Activated CD4-positive, CD25-positive, alpha-beta regulatory T cell treated with anti-CD3 and anti-CD28 coated beads, Interleukin-2, amount 50 U/mL, for 16 hours (primary cell): ENCODE data around the gene PRG3.
"Not testable (repeated sequence)": the region's sequence is repeated elsewhere in the genome, so short reads cannot be mapped to it uniquely, and the experiment has no call there.

Experiments
- DNase-seq: peaks from one replicate; pipeline ENCODE4 v3.0.0-alpha.2; 2020; ENCODE audit warnings: low read depth, low spot score

PRG3 gene

DNA sequence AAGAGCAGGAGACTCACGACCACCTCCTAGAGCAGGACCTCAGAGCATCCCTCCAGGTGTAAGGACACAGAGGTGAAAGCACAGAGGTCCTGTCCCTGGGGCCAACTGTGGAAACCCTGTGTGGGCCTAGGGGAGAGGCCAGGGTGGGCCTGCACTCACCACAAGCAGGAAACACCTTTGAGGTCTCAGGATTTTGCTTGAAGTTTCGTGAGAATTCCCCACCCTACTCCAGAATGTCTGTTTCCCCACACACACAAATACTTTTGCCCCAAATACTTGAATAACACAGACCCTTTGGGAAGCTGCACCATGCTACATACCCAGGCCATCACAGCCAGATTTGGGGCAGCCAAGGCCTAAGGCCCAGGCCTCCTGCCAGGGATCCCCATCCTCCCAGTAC is 27.8 kb upstream of the PRG3 start:
- DNase-seq: no peak

GRCh38 chr11:57407941-57408475 is 27.1 kb upstream of the PRG3 start:
- no peak for DNase-seq

DNA sequence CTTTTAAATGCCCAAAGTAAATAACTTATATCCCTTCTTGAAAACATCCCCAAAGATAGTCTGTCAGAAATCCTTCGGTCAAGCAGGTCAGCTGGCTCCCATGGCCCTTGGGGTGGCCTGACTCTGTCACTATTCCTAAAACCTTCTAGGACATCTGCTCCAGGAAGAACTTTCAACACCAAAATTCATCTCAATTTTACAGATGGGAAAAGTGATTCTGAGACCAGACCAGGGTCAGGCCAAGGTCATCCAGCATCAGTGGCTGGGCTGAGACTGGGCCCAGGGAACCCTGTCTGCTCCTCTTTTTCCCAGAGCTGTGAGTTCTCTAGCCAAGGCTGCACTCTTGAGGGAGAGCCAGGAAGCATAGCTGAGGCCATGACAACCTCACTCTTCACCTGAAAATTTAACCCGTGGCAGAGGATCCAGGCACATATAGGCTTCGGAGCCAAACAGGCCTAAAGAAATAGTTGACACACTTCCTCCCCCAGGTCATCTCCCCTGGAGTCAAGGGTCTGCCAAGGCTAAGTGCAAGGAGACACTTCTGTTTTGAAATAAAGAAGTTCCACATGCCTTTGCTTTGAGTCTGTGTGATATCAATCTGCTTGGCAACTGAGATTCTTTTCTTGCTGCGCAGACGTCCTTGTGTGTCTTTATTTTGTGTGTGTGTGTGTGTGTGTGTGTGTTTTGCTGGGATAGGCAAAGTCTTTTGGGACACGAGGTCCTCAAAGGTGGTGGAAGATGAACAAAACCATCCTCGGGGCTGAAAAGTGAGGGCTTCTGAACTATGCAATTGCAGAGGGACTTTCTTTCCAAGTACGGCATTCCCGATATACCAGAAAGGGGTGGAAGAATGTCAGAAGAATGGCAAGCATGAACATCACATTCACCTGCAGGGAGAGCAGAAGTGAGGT is 26.3 kb upstream of the PRG3 start:
- no peak for DNase-seq

DNA sequence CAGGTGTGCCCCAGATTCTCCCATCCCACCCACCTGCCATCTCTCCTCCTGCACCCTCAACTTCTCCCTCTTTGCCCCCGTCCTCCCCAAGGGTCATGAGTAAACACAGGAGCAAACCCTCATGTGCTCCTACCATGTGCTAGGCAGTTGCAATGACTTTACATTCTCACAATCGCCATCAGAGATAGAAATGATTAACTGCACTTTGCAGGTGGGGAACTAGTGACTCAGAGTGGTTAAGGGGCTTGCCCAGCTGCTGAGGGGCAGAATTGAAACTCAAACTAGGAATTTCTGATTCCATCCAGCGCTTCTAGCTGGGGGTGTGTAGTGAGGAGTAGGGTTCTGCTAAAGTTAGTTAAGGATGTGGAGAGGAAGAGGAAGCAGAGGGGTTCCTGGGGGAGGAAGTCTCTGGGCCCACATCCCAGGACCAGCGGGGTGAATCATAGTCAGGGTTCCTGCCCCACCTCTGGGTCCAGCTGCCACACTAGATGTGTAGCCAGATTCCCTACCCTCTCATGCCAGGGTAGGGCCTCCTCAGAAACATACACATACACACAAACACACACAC is 25.5 kb upstream of the PRG3 start:
- no peak for DNase-seq

- DNase-seq: no peak
These were observed 24.4 kb upstream of the PRG3 start for GRCh38 chr11:57405271-57405860.

DNA sequence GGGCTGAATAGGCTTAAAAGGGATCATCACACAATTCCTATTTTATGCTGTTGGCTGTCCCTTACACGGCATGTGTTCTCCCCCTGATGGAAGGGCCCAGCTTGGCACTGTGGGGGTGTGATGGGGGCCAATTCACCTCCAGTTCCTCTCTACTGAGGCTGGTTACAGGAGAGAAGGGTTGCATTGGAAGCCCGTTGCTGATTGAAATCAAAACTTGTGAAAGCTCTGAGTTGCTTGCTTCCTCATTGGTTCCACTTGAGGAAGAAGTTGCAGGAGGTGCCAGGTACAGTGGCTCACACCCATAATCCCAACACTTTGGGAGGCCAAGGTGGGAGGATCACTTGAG is 22.8 kb upstream of the PRG3 start:
- DNase-seq: no peak

- not testable (repeated sequence) for DNase-seq
These were observed 22.3 kb upstream of the PRG3 start for GRCh38 chr11:57403003-57403801.

- DNase-seq: no peak
These were observed 21.4 kb upstream of the PRG3 start for GRCh38 chr11:57402188-57403002.

DNA sequence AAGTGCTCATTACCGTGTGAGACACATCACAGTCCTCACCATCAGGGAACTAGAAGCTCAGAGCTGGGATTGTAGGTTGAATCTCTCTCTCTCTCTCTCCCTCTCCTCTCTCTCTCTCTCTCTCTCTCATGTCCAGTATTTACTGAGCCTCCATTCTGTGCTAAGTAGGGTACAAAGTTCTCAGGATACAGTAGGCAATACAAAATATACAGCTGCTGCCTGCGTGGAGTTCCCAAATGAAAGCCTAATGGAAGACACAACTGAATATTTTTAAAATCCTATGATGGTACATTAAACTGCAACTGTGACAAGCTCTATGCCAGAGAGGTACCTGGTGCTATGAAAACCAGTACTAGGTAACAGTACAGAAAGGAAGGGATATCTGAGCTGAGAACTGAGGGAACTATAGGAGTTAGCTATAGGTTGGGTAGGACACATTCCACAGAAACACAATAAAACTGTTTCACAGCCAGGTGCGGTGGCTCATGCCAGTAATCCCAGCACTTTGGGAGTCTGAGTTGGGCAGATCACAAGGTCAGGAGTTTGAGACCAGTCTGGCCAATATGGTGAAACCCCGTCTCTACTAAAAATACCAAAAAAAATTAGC is 19.1 kb upstream of the PRG3 start:
- DNase-seq: no peak

- DNase-seq: no peak
These were observed 18.3 kb upstream of the PRG3 start for GRCh38 chr11:57399221-57399620.

- no peak for DNase-seq
These were observed 16.5 kb upstream of the PRG3 start for GRCh38 chr11:57397394-57397990.

GRCh38 chr11:57396744-57397143 is 15.8 kb upstream of the PRG3 start:
- no peak for DNase-seq

GRCh38 chr11:57395905-57396623 is 15.1 kb upstream of the PRG3 start:
- no peak for DNase-seq

DNA sequence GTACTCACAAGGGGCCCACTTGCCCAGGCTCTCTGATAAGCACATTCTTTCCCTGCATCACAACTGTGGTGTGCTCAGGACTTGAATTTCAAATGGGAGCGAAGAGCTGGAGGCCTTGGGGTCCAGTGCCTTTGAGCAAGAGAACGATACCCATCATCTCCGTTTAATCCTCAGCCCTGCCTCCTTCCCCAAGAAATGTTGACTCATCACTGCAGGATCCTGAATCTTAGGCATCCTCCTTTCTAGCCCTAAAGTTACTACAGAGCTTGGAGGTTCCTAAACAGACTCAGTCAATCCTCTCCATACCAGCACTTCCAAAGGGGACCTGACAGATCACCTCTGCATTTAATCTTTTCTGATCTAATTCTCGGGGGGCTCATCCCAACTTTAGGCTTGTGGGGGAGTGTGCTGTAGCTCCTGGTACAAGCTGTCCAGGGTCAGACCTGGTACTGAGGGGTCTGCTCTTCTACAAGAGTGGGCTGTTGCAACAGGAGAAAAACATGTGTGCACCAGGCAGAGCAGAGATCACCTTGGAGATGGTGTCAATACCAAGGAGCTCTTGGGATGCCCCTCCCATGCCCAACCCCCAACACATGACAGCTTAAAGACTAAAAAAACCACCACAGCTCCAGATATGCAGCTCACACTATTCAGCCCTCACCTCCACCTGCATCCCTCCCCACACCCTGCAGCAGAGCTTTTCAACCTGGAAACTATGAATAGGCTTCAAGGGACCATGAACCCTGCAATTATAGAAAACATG is 13.4 kb upstream of the PRG3 start:
- DNase-seq: no peak

- DNase-seq: no peak
These were observed 11.8 kb upstream of the PRG3 start for GRCh38 chr11:57392763-57393105.

DNA sequence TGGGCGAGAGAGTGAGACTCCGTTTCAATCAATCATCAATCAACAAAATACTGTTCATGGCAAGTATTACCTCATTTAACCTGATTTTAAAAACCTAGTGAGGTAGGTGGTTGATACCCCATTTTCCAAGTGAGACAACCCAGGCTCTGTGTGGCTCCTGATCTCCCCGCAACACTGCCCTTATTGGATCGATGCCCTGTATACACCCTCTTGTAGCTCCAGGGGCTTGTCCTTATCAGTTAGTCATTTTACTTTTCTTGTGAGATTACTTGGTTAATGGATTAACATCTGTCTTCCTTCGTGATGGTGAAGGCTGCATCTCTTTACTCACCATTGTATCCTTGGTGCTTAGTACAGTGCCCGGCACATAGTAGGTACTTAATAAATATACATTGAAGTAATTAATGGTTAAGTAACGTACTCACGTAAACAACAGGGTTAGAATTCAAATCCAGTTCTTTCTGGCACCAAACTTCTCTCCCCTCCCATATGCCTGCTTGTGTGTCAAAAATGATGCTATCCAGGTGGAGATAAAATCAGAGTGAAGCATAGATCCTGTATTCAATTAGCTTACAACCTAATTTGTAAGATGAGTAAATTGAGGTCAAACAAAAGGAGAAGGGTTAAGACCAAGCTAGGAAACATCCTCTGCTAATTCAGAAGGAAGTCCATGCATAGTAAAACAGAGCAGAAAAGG is 11.3 kb upstream of the PRG3 start:
- DNase-seq: no peak

GRCh38 chr11:57391539-57391938 is 10.6 kb upstream of the PRG3 start:
- DNase-seq: no peak

- DNase-seq: no peak
These were observed 10.2 kb upstream of the PRG3 start for GRCh38 chr11:57391111-57391510.
